Stimulated activated CD4-positive, alpha-beta T cell treated with anti-CD3 and anti-CD28 coated beads, Interleukin-1b, Interleukin-23, amount 100 ng/mL, for 48 hours (primary cell): ENCODE results near the gene SRGAP1.

Experiments
- DNase-seq: peaks from one replicate; pipeline ENCODE4 v3.0.0-alpha.2; 2020

SRGAP1 gene

GRCh38 chr12:63977441-63977840 lies 132.9 kb downstream of the SRGAP1 start:
- DNase-seq: no peak

GRCh38 chr12:63978519-63978918 lies 134.0 kb downstream of the SRGAP1 start:
- no peak for DNase-seq

- DNase-seq: no peak
Measured at GRCh38 chr12:63980211-63980610, 135.7 kb downstream of the SRGAP1 start.

GRCh38 chr12:63981343-63981742 lies 136.8 kb downstream of the SRGAP1 start:
- DNase-seq: no peak

- no peak for DNase-seq
Measured at GRCh38 chr12:63982604-63983295, 138.2 kb downstream of the SRGAP1 start.

- DNase-seq: no peak
Measured at GRCh38 chr12:63985456-63985855, 141.0 kb downstream of the SRGAP1 start.

GRCh38 chr12:63985945-63986344 lies 141.4 kb downstream of the SRGAP1 start:
- no peak for DNase-seq

- DNase-seq: no peak
Measured at GRCh38 chr12:63989301-63989845, 144.9 kb downstream of the SRGAP1 start.

GRCh38 chr12:63990828-63991547 lies 146.5 kb downstream of the SRGAP1 start:
- DNase-seq: no peak

GRCh38 chr12:63994704-63995103 lies 150.2 kb downstream of the SRGAP1 start:
- DNase-seq: no peak

GRCh38 chr12:63995512-63995911 lies 151.0 kb downstream of the SRGAP1 start:
- DNase-seq: no peak

GRCh38 chr12:63996556-63996955 lies 152.1 kb downstream of the SRGAP1 start:
- no peak for DNase-seq

GRCh38 chr12:63997198-63997597 lies 152.7 kb downstream of the SRGAP1 start:
- no peak for DNase-seq

- no peak for DNase-seq
Measured at GRCh38 chr12:63998584-63998983, 154.1 kb downstream of the SRGAP1 start.

GRCh38 chr12:63999853-64000252 lies 155.4 kb downstream of the SRGAP1 start:
- DNase-seq: no peak

- no peak for DNase-seq
Measured at GRCh38 chr12:64001439-64001838, 156.9 kb downstream of the SRGAP1 start.

- no peak for DNase-seq
Measured at GRCh38 chr12:64004641-64005040, 160.1 kb downstream of the SRGAP1 start.

- no peak for DNase-seq
Measured at GRCh38 chr12:64006211-64006825, 161.8 kb downstream of the SRGAP1 start.

GRCh38 chr12:64007853-64008252 lies 163.4 kb downstream of the SRGAP1 start:
- DNase-seq: no peak

GRCh38 chr12:64008596-64008995 lies 164.1 kb downstream of the SRGAP1 start:
- no peak for DNase-seq

GRCh38 chr12:64009321-64010068 lies 165.0 kb downstream of the SRGAP1 start:
- DNase-seq: no peak

GRCh38 chr12:64010069-64010686 lies 165.7 kb downstream of the SRGAP1 start:
- DNase-seq: no peak

- no peak for DNase-seq
Measured at GRCh38 chr12:64016521-64016920, 172.0 kb downstream of the SRGAP1 start.
